ENCODE data around the gene WIPF2.

WIPF2 gene

DNA sequence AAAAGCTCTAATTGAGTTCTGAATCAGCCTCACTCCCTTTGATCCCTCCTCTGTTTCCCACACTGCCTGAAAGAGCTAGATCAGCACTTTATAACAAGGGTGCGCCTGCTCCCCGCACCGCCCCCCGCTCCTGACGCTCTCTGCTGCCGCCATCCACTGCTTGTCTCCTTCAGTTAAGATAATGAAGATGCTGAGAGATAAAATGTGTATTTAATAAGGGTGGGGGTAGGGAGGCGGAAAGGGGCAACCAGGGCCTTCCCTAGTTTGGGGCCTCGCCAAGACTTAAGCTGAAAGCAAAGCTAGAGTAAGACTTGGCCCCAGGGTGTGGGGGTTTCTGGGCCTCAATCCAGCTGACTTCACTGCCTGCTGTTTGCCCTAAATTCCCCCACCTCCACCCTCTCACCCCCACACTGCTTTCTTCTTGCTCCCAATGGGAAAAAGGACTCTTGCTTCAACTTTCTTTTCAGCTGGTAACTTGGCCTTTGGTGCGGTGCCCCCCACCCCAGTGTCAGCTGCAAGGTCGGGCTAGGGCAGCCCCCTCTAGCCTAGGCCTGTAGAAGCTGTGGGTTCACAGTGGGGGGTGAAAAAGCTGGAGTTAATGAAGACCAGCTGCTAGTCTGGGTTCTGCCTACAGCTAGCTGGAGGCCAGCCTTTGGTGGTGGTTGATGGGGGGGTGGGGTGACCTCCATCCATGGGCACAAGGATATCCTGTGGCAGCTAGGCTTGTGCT is 88.1 kb downstream of the WIPF2 start (continued):
- TF ChIP-seq ZNF223 (tag by site-specific recombination; IDR thresholded peaks at IDR 0.05) (no peak), ZNF26 (tag by site-specific recombination; IDR thresholded peaks at IDR 0.05) (no peak), ZNF146 (tag by site-specific recombination; IDR thresholded peaks at IDR 0.05) (no peak), GFI1B (tag by site-specific recombination; IDR thresholded peaks at IDR 0.05) (0 out of 2 replicates have a peak, but pooled peaks have one; percentile 4), KLF17 (tag by site-specific recombination; IDR thresholded peaks at IDR 0.05) (peak; percentile 78), IKZF3 (tag by site-specific recombination; IDR thresholded peaks at IDR 0.05) (peak; percentile 40), ZBTB7A (tag by site-specific recombination; IDR thresholded peaks at IDR 0.05; ENCODE audit: low read depth) (no peak), ZNF658 (tag by site-specific recombination; IDR thresholded peaks at IDR 0.05) (no peak), KLF7 (tag by site-specific recombination; IDR thresholded peaks at IDR 0.05; ENCODE audit: borderline replicate concordance) (peak; percentile 26; the same call in 1 of the 2 replicates), ZNF366 (tag by site-specific recombination; conservative IDR thresholded peaks at IDR 0.05) (no peak), ZNF449 (tag by site-specific recombination; IDR thresholded peaks at IDR 0.05) (no peak), ZNF138 (tag by site-specific recombination; IDR thresholded peaks at IDR 0.05; ENCODE audit: borderline replicate concordance) (no peak), ZNF302 (tag by site-specific recombination; IDR thresholded peaks at IDR 0.05; ENCODE audit: low read depth) (no peak), ZNF202 (tag by site-specific recombination; IDR thresholded peaks at IDR 0.05; ENCODE audit: borderline replicate concordance) (no peak), ZNF2 (tag by site-specific recombination; IDR thresholded peaks at IDR 0.05) (no peak), ZNF549 (tag by site-specific recombination; IDR thresholded peaks at IDR 0.05) (no peak), ZNF37A (tag by site-specific recombination; IDR thresholded peaks at IDR 0.05) (no peak), ZFP3 (tag by site-specific recombination; IDR thresholded peaks at IDR 0.05; ENCODE audit: low read depth) (no peak), ZFP69B (tag by site-specific recombination; IDR thresholded peaks at IDR 0.05) (no peak), ZNF174 (tag by site-specific recombination; IDR thresholded peaks at IDR 0.05) (no peak), YY2 (tag by site-specific recombination; IDR thresholded peaks at IDR 0.05) (no peak), KLF8 (tag by site-specific recombination; IDR thresholded peaks at IDR 0.05) (no peak), PRDM10 (tag by site-specific recombination; IDR thresholded peaks at IDR 0.05) (peak; percentile 73)
- TF ChIP-seq, protein P1, sequence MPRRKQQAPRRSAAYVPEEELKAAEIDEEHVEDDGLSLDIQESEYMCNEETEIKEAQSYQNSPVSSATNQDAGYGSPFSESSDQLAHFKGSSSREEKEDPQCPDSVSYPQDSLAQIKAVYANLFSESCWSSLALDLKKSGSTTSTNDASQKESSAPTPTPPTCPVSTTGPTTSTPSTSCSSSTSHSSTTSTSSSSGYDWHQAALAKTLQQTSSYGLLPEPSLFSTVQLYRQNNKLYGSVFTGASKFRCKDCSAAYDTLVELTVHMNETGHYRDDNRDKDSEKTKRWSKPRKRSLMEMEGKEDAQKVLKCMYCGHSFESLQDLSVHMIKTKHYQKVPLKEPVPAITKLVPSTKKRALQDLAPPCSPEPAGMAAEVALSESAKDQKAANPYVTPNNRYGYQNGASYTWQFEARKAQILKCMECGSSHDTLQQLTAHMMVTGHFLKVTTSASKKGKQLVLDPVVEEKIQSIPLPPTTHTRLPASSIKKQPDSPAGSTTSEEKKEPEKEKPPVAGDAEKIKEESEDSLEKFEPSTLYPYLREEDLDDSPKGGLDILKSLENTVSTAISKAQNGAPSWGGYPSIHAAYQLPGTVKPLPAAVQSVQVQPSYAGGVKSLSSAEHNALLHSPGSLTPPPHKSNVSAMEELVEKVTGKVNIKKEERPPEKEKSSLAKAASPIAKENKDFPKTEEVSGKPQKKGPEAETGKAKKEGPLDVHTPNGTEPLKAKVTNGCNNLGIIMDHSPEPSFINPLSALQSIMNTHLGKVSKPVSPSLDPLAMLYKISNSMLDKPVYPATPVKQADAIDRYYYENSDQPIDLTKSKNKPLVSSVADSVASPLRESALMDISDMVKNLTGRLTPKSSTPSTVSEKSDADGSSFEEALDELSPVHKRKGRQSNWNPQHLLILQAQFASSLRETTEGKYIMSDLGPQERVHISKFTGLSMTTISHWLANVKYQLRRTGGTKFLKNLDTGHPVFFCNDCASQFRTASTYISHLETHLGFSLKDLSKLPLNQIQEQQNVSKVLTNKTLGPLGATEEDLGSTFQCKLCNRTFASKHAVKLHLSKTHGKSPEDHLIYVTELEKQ (tag by site-specific recombination; IDR thresholded peaks at IDR 0.05; ENCODE audit: borderline replicate concordance) = no peak
- TF ChIP-seq, protein P2, sequence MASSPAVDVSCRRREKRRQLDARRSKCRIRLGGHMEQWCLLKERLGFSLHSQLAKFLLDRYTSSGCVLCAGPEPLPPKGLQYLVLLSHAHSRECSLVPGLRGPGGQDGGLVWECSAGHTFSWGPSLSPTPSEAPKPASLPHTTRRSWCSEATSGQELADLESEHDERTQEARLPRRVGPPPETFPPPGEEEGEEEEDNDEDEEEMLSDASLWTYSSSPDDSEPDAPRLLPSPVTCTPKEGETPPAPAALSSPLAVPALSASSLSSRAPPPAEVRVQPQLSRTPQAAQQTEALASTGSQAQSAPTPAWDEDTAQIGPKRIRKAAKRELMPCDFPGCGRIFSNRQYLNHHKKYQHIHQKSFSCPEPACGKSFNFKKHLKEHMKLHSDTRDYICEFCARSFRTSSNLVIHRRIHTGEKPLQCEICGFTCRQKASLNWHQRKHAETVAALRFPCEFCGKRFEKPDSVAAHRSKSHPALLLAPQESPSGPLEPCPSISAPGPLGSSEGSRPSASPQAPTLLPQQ (tag by site-specific recombination; IDR thresholded peaks at IDR 0.05) = peak; percentile 63; the same call in 1 of the 2 replicates
